Measurements from ENCODE around the gene WIPF2.

WIPF2 gene

GRCh38 chr17:40287159-40287493 is 68.0 kb downstream of the WIPF2 start:
- Histone ChIP-seq H3K4me3 (ENCODE audit: low read depth, low read length) (no peak overlapping the region), H3K27ac (ENCODE audit: extremely low read depth, low read depth, low read length) (no peak overlapping the region), H3K36me3 (ENCODE audit: control insufficient read depth in 2 of 2, insufficient read depth in 1 of 2, low read length in 2 of 2) (peaks cover 23 to 41% of the 10 kb centered on the region in 2 experiments), H3K4me1 (ENCODE audit: control insufficient read depth, insufficient read depth, low read length) (peaks cover 3% of the 10 kb centered on the region), H3K9me3 (ENCODE audit: control insufficient read depth, insufficient read depth, low read depth, low read length) (no peaks in the 10 kb centered on the region)
- CTCF ChIA-PET = interaction anchor here (1.2 kb wide), 1 partner anchor 17 kb away, joined by 3 read pairs; no protein-coding TSS in a partner anchor
- TF ChIP-seq ZNF335 (tag by site-specific recombination; conservative IDR thresholded peaks at IDR 0.05) (peak; percentile 81; the same call in 1 of the 2 replicates), ZNF777 (tag by site-specific recombination; IDR thresholded peaks at IDR 0.05; ENCODE audit: borderline replicate concordance) (no peak), ZNF24 (tag by site-specific recombination; IDR thresholded peaks at IDR 0.05) (0 out of 2 replicates have a peak, but pooled peaks have one; percentile 17)
- POLR2A ChIA-PET = interaction anchor here (1.3 kb wide), 1 partner anchor 96 kb away, joined by 6 read pairs; no protein-coding TSS in a partner anchor

DNA sequence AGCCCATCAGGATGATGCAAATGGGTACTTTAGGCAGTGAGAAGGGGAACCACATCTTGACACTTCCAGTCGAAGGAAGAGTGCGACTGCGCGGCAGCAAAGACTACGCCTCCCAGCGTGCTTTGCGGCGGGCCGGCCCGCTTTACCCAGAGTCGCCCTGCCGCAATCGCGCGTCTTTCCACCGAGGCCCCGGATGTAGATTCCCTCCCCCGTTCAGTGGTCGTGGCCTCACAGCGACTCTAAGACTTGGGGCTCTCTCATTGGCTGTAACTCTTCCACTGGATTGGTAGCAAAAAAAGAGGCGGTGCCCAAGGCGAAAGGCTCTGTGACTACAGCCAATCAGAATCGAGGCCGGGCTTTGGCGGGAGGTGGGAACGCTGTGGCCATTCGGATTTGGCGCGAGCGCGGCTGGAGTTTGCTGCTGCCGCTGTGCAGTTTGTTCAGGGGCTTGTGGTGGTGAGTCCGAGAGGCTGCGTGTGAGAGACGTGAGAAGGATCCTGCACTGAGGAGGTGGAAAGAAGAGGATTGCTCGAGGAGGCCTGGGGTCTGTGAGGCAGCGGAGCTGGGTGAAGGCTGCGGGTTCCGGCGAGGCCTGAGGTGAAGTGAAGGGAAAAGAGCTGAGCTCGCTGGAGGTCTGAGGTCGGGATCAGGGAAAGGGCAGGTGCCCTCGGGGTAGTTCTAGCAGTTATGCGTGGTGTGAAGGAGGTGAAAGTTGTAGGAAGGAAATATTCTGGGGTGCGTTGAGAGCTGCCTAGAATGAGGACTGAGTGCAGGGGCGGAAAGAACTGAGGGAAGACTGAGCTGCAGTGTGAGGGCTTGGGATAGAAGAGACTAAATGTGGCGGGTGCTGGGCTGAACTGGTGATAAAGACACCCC is 68.6 kb downstream of the WIPF2 start, which contains the start of gene CDC6:
TSS of gene CDC6 (plus strand) at position 386 of the 876 bp plus-strand sequence. CDS start 1,542 bp downstream, outside the sequence.
- ChIA-PET POLR2A (interaction anchor here (0.6 to 2.3 kb wide), 29 partner anchors 9 to 331 kb away, joined by 3 to 31 read pairs (median 4); partner anchors contain the start of genes CASC3, TOP2A and WIPF2), CTCF (interaction anchor here (0.6 to 7.0 kb wide), 12 partner anchors 15 to 175 kb away, joined by 3 to 65 read pairs (median 6); no protein-coding TSS in a partner anchor)
- H3K36me3 ChIP-seq (ENCODE audit: control insufficient read depth in 2 of 2, insufficient read depth in 1 of 2, low read length in 2 of 2) = peaks cover 25 to 38% of the 10 kb centered on the region in 2 experiments
- H3K9me3 ChIP-seq (ENCODE audit: control insufficient read depth, insufficient read depth, low read depth, low read length) = no peaks in the 10 kb centered on the region
- H3K4me1 ChIP-seq (ENCODE audit: control insufficient read depth, insufficient read depth, low read length) = peaks cover 3% of the 10 kb centered on the region
- peak within 1 kb of the TSS; percentile 95 for H3K27ac ChIP-seq (ENCODE audit: extremely low read depth, low read depth, low read length)
- H3K4me3 ChIP-seq (ENCODE audit: low read depth, low read length) = peak within 1 kb of the TSS; percentile 96
- TF ChIP-seq KLF1 (tag by site-specific recombination; IDR thresholded peaks at IDR 0.05) (no peak; the same call in 1 of the 2 replicates), PRDM1 (tag by site-specific recombination; IDR thresholded peaks at IDR 0.05) (peak; percentile 90), ZBTB17 (tag by site-specific recombination; IDR thresholded peaks at IDR 0.05) (peak; percentile 88), CTCF (tag by site-specific recombination; IDR thresholded peaks at IDR 0.05) (0 out of 2 replicates have a peak, but pooled peaks have one; percentile 9), ZNF16 (tag by site-specific recombination; IDR thresholded peaks at IDR 0.05; ENCODE audit: low read depth) (no peak), ZNF555 (tag by site-specific recombination; conservative IDR thresholded peaks at IDR 0.05) (no peak), KLF8 (tag by site-specific recombination; IDR thresholded peaks at IDR 0.05) (peak; percentile 63), ZNF121 (tag by site-specific recombination; IDR thresholded peaks at IDR 0.05) (no peak), ZNF248 (tag by site-specific recombination; IDR thresholded peaks at IDR 0.05) (no peak), ZBTB10 (tag by site-specific recombination; IDR thresholded peaks at IDR 0.05) (0 out of 2 replicates have a peak, but pooled peaks have one; percentile 28), ZNF544 (tag by site-specific recombination; IDR thresholded peaks at IDR 0.05) (no peak), ZBTB48 (tag by site-specific recombination; IDR thresholded peaks at IDR 0.05) (peak; percentile 71), ZNF621 (tag by site-specific recombination; IDR thresholded peaks at IDR 0.05) (no peak), WT1 (tag by site-specific recombination; IDR thresholded peaks at IDR 0.05) (peak; percentile 53; the same call in 1 of the 2 replicates), ZNF600 (tag by site-specific recombination; IDR thresholded peaks at IDR 0.05) (peak; percentile 87), ZNF223 (tag by site-specific recombination; IDR thresholded peaks at IDR 0.05) (no peak), OVOL3 (tag by site-specific recombination; IDR thresholded peaks at IDR 0.05) (0 out of 2 replicates have a peak, but pooled peaks have one; percentile 46)
- TF ChIP-seq, protein P1, sequence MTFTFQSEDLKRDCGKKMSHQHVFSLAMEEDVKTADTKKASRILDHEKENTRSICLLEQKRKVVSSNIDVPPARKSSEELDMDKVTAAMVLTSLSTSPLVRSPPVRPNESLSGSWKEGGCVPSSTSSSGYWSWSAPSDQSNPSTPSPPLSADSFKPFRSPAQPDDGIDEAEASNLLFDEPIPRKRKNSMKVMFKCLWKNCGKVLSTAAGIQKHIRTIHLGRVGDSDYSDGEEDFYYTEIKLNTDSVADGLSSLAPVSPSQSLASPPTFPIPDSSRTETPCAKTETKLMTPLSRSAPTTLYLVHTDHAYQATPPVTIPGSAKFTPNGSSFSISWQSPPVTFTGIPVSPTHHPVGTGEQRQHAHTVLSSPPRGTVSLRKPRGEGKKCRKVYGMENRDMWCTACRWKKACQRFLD (tag by site-specific recombination; IDR thresholded peaks at IDR 0.05) = no peak
- TF ChIP-seq, protein P2, sequence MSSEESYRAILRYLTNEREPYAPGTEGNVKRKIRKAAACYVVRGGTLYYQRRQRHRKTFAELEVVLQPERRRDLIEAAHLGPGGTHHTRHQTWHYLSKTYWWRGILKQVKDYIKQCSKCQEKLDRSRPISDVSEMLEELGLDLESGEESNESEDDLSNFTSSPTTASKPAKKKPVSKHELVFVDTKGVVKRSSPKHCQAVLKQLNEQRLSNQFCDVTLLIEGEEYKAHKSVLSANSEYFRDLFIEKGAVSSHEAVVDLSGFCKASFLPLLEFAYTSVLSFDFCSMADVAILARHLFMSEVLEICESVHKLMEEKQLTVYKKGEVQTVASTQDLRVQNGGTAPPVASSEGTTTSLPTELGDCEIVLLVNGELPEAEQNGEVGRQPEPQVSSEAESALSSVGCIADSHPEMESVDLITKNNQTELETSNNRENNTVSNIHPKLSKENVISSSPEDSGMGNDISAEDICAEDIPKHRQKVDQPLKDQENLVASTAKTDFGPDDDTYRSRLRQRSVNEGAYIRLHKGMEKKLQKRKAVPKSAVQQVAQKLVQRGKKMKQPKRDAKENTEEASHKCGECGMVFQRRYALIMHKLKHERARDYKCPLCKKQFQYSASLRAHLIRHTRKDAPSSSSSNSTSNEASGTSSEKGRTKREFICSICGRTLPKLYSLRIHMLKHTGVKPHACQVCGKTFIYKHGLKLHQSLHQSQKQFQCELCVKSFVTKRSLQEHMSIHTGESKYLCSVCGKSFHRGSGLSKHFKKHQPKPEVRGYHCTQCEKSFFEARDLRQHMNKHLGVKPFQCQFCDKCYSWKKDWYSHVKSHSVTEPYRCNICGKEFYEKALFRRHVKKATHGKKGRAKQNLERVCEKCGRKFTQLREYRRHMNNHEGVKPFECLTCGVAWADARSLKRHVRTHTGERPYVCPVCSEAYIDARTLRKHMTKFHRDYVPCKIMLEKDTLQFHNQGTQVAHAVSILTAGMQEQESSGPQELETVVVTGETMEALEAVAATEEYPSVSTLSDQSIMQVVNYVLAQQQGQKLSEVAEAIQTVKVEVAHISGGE (tag by site-specific recombination; conservative IDR thresholded peaks at IDR 0.05; ENCODE audit: low read depth) = 0 out of 2 replicates have a peak, but pooled peaks have one; percentile 20
